ENCODE results near the gene INF2.

INF2 gene

DNA sequence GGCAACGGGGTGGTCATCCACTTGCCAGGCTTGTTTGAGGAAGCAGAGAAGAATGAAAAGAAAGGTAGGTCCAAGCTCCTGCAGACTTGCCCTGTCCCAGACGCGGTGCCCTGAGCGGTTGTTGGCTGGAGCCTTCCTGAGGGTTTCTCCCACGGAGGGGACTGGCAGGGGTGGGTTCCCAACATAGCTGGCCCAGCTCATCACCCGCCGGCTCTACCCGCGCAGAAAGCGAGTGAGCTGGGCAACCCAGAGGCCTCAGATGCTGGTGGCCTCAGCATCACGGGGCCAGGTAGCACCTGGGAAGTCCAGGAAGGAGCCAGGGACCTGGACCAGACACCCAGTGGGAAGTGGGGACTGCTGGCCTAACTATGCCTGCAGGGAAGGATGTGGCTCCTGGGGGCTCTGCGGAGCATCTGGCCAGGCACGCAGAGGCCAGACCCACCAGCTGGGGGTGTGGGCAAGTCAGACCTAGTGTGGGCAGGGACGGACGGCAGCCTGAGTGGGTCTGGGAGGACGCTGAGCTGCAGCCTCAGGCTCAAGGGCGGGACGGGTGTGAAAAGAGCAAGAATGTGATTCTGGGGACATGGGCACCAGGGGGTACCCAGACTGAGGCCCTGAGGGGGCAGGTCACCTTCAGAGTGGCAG, 49.1 kb downstream of the INF2 start:
- H3K27me3 ChIP-seq (ENCODE audit: insufficient read depth, poor library complexity, severe bottlenecking): no peaks in the 10 kb centered on the region
- no peak for DNase-seq (ENCODE audit: low read depth in 1 of 2, low spot score in 1 of 2)
- TF ChIP-seq, protein P1, sequence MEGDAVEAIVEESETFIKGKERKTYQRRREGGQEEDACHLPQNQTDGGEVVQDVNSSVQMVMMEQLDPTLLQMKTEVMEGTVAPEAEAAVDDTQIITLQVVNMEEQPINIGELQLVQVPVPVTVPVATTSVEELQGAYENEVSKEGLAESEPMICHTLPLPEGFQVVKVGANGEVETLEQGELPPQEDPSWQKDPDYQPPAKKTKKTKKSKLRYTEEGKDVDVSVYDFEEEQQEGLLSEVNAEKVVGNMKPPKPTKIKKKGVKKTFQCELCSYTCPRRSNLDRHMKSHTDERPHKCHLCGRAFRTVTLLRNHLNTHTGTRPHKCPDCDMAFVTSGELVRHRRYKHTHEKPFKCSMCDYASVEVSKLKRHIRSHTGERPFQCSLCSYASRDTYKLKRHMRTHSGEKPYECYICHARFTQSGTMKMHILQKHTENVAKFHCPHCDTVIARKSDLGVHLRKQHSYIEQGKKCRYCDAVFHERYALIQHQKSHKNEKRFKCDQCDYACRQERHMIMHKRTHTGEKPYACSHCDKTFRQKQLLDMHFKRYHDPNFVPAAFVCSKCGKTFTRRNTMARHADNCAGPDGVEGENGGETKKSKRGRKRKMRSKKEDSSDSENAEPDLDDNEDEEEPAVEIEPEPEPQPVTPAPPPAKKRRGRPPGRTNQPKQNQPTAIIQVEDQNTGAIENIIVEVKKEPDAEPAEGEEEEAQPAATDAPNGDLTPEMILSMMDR (IDR thresholded peaks at IDR 0.05; ENCODE audit: insufficient read depth, low read length): no peak
- TF ChIP-seq GABPA (IDR thresholded peaks at IDR 0.05; ENCODE audit: low read depth) (no peak), POLR2AphosphoS5 (IDR thresholded peaks at IDR 0.05; ENCODE audit: low read depth) (no peak), SPI1 (IDR thresholded peaks at IDR 0.05; ENCODE audit: borderline replicate concordance, low read depth) (no peak)
- TF ChIP-seq, protein P2, sequence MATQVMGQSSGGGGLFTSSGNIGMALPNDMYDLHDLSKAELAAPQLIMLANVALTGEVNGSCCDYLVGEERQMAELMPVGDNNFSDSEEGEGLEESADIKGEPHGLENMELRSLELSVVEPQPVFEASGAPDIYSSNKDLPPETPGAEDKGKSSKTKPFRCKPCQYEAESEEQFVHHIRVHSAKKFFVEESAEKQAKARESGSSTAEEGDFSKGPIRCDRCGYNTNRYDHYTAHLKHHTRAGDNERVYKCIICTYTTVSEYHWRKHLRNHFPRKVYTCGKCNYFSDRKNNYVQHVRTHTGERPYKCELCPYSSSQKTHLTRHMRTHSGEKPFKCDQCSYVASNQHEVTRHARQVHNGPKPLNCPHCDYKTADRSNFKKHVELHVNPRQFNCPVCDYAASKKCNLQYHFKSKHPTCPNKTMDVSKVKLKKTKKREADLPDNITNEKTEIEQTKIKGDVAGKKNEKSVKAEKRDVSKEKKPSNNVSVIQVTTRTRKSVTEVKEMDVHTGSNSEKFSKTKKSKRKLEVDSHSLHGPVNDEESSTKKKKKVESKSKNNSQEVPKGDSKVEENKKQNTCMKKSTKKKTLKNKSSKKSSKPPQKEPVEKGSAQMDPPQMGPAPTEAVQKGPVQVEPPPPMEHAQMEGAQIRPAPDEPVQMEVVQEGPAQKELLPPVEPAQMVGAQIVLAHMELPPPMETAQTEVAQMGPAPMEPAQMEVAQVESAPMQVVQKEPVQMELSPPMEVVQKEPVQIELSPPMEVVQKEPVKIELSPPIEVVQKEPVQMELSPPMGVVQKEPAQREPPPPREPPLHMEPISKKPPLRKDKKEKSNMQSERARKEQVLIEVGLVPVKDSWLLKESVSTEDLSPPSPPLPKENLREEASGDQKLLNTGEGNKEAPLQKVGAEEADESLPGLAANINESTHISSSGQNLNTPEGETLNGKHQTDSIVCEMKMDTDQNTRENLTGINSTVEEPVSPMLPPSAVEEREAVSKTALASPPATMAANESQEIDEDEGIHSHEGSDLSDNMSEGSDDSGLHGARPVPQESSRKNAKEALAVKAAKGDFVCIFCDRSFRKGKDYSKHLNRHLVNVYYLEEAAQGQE (IDR thresholded peaks at IDR 0.05; ENCODE audit: insufficient replicate concordance, low read depth): no peak
- no peak overlapping the region for H3K4me3 ChIP-seq (replicated peaks; ENCODE audit: insufficient read depth, low read length)
- H3K27ac ChIP-seq (replicated peaks): no peak overlapping the region

DNA sequence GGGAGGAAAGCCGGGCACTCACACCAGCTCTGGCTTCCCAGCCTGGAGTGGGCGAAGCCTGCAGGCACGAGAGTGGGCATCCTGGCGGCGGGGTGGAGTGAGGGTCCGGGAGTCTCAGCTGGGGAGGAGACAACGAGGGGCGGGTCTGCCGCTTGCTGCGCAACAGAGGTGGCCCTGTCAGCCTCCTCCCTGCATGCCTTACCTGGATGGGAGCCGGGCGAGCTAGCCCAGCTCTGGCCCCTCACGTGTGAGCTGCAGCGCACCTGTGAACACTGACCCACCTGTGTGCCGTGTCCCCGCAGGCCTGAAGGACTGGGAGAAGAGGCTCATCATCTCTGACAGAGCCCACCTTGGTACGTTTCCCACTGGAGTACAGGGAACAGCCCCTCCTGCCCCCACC, 49.6 kb downstream of the INF2 start:
- Histone ChIP-seq H3K27me3 (ENCODE audit: insufficient read depth, poor library complexity, severe bottlenecking) (no peaks in the 10 kb centered on the region), H3K4me3 (replicated peaks; ENCODE audit: insufficient read depth, low read length) (no peak overlapping the region), H3K27ac (replicated peaks) (no peak overlapping the region)
- TF ChIP-seq, protein P2 (IDR thresholded peaks at IDR 0.05; ENCODE audit: insufficient replicate concordance, low read depth): no peak
- TF ChIP-seq GABPA (IDR thresholded peaks at IDR 0.05; ENCODE audit: low read depth) (no peak), SPI1 (IDR thresholded peaks at IDR 0.05; ENCODE audit: borderline replicate concordance, low read depth) (no peak), POLR2AphosphoS5 (IDR thresholded peaks at IDR 0.05; ENCODE audit: low read depth) (no peak)
- TF ChIP-seq, protein P1 (IDR thresholded peaks at IDR 0.05; ENCODE audit: insufficient read depth, low read length): no peak
- DNase-seq (ENCODE audit: low read depth in 1 of 2, low spot score in 1 of 2): no peak

DNA sequence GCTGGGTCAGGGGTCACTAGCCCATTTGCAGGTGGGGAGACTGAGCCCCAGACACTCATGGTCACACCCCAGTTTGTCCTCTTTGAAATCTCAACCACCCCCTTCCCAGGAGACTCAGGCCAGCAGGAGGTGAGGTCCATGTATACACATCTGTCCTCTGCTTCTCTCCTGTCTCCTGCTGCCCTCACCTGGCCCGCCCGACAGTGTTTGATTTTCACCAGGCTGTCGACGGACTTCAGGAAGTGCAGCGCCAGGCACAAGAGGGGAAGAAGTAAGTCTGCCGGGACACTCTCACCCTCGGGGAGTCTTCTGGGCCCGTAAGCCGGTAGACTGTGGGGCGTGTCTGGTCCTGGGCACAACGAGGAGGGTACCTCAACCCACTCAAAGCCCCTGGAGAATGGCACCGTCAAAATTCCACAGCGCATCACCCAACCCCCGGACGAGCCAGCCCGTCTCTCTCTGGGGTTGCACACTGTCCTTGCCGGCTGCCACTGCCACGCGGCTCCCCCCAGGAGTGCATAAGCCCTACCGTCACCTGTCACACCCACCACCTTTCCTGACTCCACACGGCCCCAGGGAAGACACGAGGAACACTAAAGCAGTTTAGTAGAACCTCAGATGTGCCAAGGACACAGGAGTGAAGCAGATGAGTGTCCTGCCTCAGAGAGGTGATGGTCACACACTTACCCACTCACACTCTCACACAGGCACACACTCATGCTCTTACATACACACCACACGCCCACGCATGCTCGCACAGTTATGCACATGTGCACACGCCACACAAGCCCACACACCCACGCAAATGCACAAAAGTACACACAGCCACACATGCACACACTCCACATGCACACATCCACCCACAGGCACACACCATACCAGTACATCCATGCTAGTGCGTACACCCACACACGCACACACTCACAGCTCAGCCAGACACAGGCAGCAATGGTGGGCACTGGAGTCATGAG, 50.4 kb downstream of the INF2 start:
- Histone ChIP-seq H3K27me3 (ENCODE audit: insufficient read depth, poor library complexity, severe bottlenecking) (no peaks in the 10 kb centered on the region), H3K27ac (replicated peaks) (no peak overlapping the region), H3K4me3 (replicated peaks; ENCODE audit: insufficient read depth, low read length) (no peak overlapping the region)
- TF ChIP-seq SPI1 (IDR thresholded peaks at IDR 0.05; ENCODE audit: borderline replicate concordance, low read depth): no peak
- DNase-seq (ENCODE audit: low read depth in 1 of 2, low spot score in 1 of 2): no peak

DNA sequence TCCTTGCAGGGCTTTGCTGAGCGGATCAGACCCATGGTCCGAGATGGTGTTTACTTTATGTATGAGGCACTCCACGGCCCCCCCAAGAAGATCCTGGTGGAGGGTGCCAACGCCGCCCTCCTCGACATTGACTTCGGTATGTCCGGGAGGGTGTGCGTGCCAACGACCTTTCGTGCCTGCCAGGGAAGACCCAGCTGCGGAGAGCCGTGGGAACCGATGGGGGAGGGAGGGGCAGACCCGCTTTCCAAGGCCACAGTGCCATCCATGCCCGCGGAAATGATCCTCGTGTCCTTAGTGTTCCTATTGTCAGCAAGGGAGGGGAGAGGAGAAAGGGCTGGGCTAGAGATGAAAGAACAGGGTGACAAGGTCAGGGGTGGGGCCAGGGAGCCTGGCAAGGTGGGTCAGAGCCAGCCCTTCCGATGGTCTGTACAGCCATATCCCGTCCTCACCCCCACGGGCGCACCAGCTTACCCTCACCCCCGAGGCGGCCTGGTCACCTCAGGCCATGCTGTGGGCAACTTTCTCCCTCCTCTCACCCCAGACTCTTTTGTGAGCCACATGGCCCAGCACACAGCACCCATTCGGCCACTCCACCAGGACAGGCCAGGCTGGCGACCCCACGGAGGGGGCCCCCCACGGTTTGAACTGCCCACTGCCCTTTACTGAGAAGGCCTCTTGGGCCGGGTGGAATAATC, 51.8 kb downstream of the INF2 start:
- no peak overlapping the region for H3K4me3 ChIP-seq (replicated peaks; ENCODE audit: insufficient read depth, low read length)
- H3K27ac ChIP-seq (replicated peaks): no peak overlapping the region
- DNase-seq (ENCODE audit: low read depth in 1 of 2, low spot score in 1 of 2): no peak

More for the DNA sequence above, 51.8 kb downstream of the INF2 start:
- TF ChIP-seq, protein P2 (IDR thresholded peaks at IDR 0.05; ENCODE audit: insufficient replicate concordance, low read depth): no peak
- TF ChIP-seq SPI1 (IDR thresholded peaks at IDR 0.05; ENCODE audit: borderline replicate concordance, low read depth) (no peak), GABPA (IDR thresholded peaks at IDR 0.05; ENCODE audit: low read depth) (no peak), POLR2AphosphoS5 (IDR thresholded peaks at IDR 0.05; ENCODE audit: low read depth) (no peak)
- TF ChIP-seq, protein P1 (IDR thresholded peaks at IDR 0.05; ENCODE audit: insufficient read depth, low read length): no peak
- no peaks in the 10 kb centered on the region for H3K27me3 ChIP-seq (ENCODE audit: insufficient read depth, poor library complexity, severe bottlenecking)
